GM18517 (cell line): ENCODE results near the gene SUGT1.

Experiments used
- ATAC-seq: cut with Tn5 transposase; IDR thresholded peaks from one replicate; pipeline ENCODE4 v1.9.1; 2021; ENCODE audit warnings: mild to moderate bottlenecking, moderate library complexity; ENCODE audit not compliant: unreplicated experiment

Gene SUGT1

GRCh38 chr13:52736891-52737290, 84.3 kb downstream of the SUGT1 start:
- ATAC-seq: no peak

- ATAC-seq: no peak
These were observed 84.8 kb downstream of the SUGT1 start for GRCh38 chr13:52737451-52737850.

GRCh38 chr13:52737965-52738364, 85.3 kb downstream of the SUGT1 start:
- no peak for ATAC-seq

DNA sequence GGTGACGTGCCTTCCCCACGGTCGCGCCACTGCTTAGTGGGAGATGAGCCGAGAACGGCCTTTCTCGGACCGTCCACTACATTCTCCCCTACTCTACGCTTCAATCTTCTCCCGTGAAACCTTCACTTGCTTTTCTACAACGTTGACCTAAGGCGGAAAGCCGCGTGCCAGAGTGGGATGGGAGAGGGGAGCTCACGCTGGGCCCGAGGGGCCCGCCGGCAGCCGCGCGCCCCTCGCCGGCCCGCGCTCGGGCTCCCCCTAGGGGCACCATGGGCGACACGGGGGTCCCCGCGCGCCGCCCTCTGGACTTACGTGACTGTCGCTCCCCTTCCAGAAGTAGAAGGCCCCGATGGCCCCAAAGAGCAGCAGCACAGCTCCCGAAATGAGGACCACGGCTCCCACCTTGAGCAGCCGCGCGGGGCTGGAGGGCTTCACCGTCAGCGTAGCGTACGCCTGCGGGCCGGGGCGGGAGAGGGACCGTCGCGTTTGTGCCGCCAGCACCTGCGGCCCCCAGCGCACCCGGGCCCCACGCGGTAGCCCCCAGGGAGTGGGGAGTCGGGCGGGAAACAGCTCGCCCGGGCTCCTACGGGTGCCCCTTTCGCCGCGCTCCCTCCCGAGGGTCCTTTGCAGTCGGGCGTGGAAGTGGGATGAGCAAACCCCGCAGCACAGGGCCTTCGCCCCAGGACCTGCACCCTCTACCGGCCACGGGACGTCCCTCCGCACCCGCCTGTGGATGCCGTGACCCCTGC, 86.3 kb downstream of the SUGT1 start:
- no peak for ATAC-seq

- no peak for ATAC-seq
These were observed 86.9 kb downstream of the SUGT1 start, which contains the start of gene CNMD for GRCh38 chr13:52739468-52740071. Gene CNMD, minus strand, starts transcription at chr13:52739820. Its CDS starts 119 bp downstream, at chr13:52739701.

- ATAC-seq: no peak
These were observed 90.9 kb downstream of the SUGT1 start for GRCh38 chr13:52743569-52743968.

- ATAC-seq: no peak
These were observed 91.4 kb downstream of the SUGT1 start for GRCh38 chr13:52743988-52744387.

GRCh38 chr13:52744842-52745375, 92.3 kb downstream of the SUGT1 start:
- ATAC-seq: no peak

- ATAC-seq: no peak
These were observed 93.5 kb downstream of the SUGT1 start for GRCh38 chr13:52746141-52746540.

DNA sequence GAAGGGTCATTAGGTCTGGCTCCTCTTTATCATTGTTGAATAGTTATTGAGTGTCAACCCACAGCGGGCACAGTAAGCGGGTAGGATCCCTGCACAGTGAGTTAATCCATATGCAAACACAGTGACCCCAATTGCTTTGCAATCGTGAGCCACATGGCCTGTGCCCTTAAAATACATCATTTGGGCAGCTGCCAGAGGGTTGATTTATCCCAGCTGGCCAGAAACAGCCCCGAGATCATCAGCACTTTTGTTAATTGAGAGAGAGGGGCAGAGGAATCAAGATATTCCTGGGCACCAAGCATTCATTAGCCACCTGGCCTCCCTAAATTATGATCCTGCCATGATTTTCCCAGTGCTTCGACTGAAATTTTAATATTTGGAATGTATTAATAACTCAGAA, 96.8 kb downstream of the SUGT1 start:
- ATAC-seq: no peak
